Neural cell (in vitro differentiated cells): Measurements from ENCODE around the gene TBX4. TPM values are rescaled to one million over a fixed set of nuclear protein-coding genes. Genes with fewer than 3 reads are reported as not detected.

ENCODE experiments used
- H2AFZ ChIP-seq: fragments of 200-600, 300-800 bp; sonication (generic), shearing (Covaris generic); 2 replicates; pipeline ENCODE4 v1.6.0; 2014; ENCODE audit warnings: low read depth, mild to moderate bottlenecking, antibody characterized with exemption, low read length, moderate library complexity
- H3F3A ChIP-seq: fragments of 200-600 bp; shearing (Covaris generic); 2 replicates; pipeline ENCODE4 v1.6.1; 2016; ENCODE audit warnings: mild to moderate bottlenecking, moderate library complexity, mixed read lengths, antibody characterized with exemption, low read length; ENCODE audit not compliant: insufficient read depth, poor library complexity, severe bottlenecking
- H3K27ac ChIP-seq: fragments of 200-600, 300-800 bp; sonication (generic), shearing (Covaris generic); 2 replicates; pipeline ENCODE4 v1.5.1; 2014; ENCODE audit warnings: mild to moderate bottlenecking, low read length, moderate library complexity
- H3K27me3 ChIP-seq: fragments of 300-800, 200-600 bp; sonication (generic), shearing (Covaris generic); 2 replicates; pipeline ENCODE4 v1.6.0; 2014; ENCODE audit warnings: mild to moderate bottlenecking, low read depth, low read length, moderate library complexity; ENCODE audit not compliant: insufficient read depth
- H3K36me3 ChIP-seq: fragments of 300-800, 200-600 bp; sonication (generic), shearing (Covaris generic); 2 replicates; pipeline ENCODE4 v1.5.1; 2014; ENCODE audit warnings: mild to moderate bottlenecking, antibody characterized with exemption, low read length, moderate library complexity; ENCODE audit not compliant: insufficient read depth
- H3K4me2 ChIP-seq: fragments of 300-800, 200-600 bp; sonication (generic), shearing (Covaris generic); 2 replicates; pipeline ENCODE4 v1.6.0; 2014; ENCODE audit warnings: mild to moderate bottlenecking, low read length
- H3K4me3 ChIP-seq: fragments of 300-800, 200-600 bp; sonication (generic), shearing (Covaris generic); 2 replicates; pipeline ENCODE4 v1.5.1; 2014; ENCODE audit warnings: mild to moderate bottlenecking, low read length, moderate library complexity
- H3K79me2 ChIP-seq: fragments of 200-600 bp; shearing (Covaris generic); replicated peaks from 2 replicates; pipeline ENCODE4 v1.6.0; 2014; ENCODE audit warnings: mild to moderate bottlenecking, low read length, moderate library complexity; ENCODE audit not compliant: insufficient read depth
- H3K9ac ChIP-seq: fragments of 300-800, 200-600 bp; sonication (generic), shearing (Covaris generic); 2 replicates; pipeline ENCODE4 v1.6.1; 2016; ENCODE audit warnings: mild to moderate bottlenecking, low read length, mixed read lengths
- H3K9me2 ChIP-seq: fragments of 200-600 bp; shearing (Covaris generic); 2 replicates; pipeline ENCODE4 v1.6.1; 2016; ENCODE audit warnings: mild to moderate bottlenecking, low read length, mixed read lengths; ENCODE audit not compliant: insufficient read depth
- H3K9me3 ChIP-seq: fragments of 200-600, 300-800 bp; sonication (generic), shearing (Covaris generic); 2 replicates; pipeline ENCODE4 v1.6.1; 2016; ENCODE audit warnings: mild to moderate bottlenecking, mixed run types, low read length, moderate library complexity, mixed read lengths
- H4K20me1 ChIP-seq: fragments of 200-600 bp; shearing (Covaris generic); 2 replicates; pipeline ENCODE4 v1.6.1; 2016; ENCODE audit warnings: mild to moderate bottlenecking, mixed run types; ENCODE audit not compliant: insufficient read depth
- CTCF ChIP-seq: fragments of 450-650 bp; IDR thresholded peaks from 2 replicates; pipeline ENCODE4 v1.5.1; 2014; ENCODE audit warnings: antibody characterized with exemption, mild to moderate bottlenecking, moderate library complexity; ENCODE audit not compliant: poor library complexity, severe bottlenecking
- MXI1 ChIP-seq: fragments of 450-650 bp; conservative IDR thresholded peaks from 2 replicates; pipeline ENCODE4 v1.6.1; 2014; ENCODE audit warnings: antibody characterized with exemption, mild to moderate bottlenecking; ENCODE audit not compliant: poor library complexity, severe bottlenecking
- POLR2AphosphoS5 ChIP-seq: IDR thresholded peaks from 2 replicates; pipeline ENCODE4 v1.6.1; 2012
- REST ChIP-seq: IDR thresholded peaks from 2 replicates; pipeline ENCODE4 v1.6.1; 2012; ENCODE audit warnings: borderline replicate concordance
- SMC3 ChIP-seq: fragments of 450-650 bp; conservative IDR thresholded peaks from 2 replicates; pipeline ENCODE4 v1.6.1; 2014; ENCODE audit warnings: antibody characterized with exemption, mild to moderate bottlenecking, moderate library complexity; ENCODE audit not compliant: poor library complexity
- TAF1 ChIP-seq: IDR thresholded peaks from 2 replicates; pipeline ENCODE4 v1.6.1; 2012; ENCODE audit warnings: low read depth
- polyA plus RNA-seq: library from polyadenylated mRNA; depleted of rRNA; stranded (reverse); fragments of >200 nt; gene quantifications from 2 replicates; pipeline ENCODE4 v1.2.3, GENCODE V29; 2014

The TBX4 gene
- polyA plus RNA-seq, 1 donor from 2014 or later = not detected

GRCh38 chr17:61496174-61496956, 44.1 kb downstream of the TBX4 start:
- no peak overlapping the region for H3K4me3 ChIP-seq
- H3K27me3 ChIP-seq = no peaks in the 10 kb centered on the region
- no peaks in the 10 kb centered on the region for H3K9me2 ChIP-seq
- H3K4me2 ChIP-seq = no peak overlapping the region
- no peak overlapping the region for H2AFZ ChIP-seq
- H3K9ac ChIP-seq = no peak overlapping the region
- no peaks in the 10 kb centered on the region for H4K20me1 ChIP-seq
- H3K36me3 ChIP-seq = no peaks in the 10 kb centered on the region
- no peak for TF ChIP-seq POLR2AphosphoS5
- no peak for TF ChIP-seq MXI1
- TF ChIP-seq REST = no peak
- no peak for TF ChIP-seq SMC3
- no peaks in the 10 kb centered on the region for H3K9me3 ChIP-seq
- no peak overlapping the region for H3K27ac ChIP-seq
- no peaks in the 10 kb centered on the region for H3K79me2 ChIP-seq
- H3F3A ChIP-seq = no peaks in the 10 kb centered on the region

GRCh38 chr17:61496957-61497653, 44.9 kb downstream of the TBX4 start:
- Histone ChIP-seq H2AFZ (no peak overlapping the region), H3K27me3 (no peaks in the 10 kb centered on the region), H3F3A (no peaks in the 10 kb centered on the region), H3K4me3 (no peak overlapping the region), H3K9me3 (no peaks in the 10 kb centered on the region), H3K9ac (no peak overlapping the region), H3K36me3 (no peaks in the 10 kb centered on the region), H3K27ac (no peak overlapping the region), H3K79me2 (no peaks in the 10 kb centered on the region), H3K9me2 (no peaks in the 10 kb centered on the region), H3K4me2 (no peak overlapping the region), H4K20me1 (no peaks in the 10 kb centered on the region)
- TF ChIP-seq SMC3 (no peak), TAF1 (no peak), POLR2AphosphoS5 (no peak), CTCF (no peak)
